DMS153 treated with DMSO at 0.1 percent for 48 hours (cell line): ENCODE data around the gene SREBF2.

Source experiments
- DNase-seq: peaks from one replicate; lab custom pipeline; 2025; ENCODE audit not compliant: unreplicated experiment; lab: John Stamatoyannopoulos, UW

The SREBF2 gene

GRCh38 chr22:41917903-41918791, 85.2 kb downstream of the SREBF2 start:
- peak; percentile 21 for DNase-seq

- DNase-seq: no peak
Observed at GRCh38 chr22:41919357-41920224, 86.7 kb downstream of the SREBF2 start.

- no peak for DNase-seq
Observed at GRCh38 chr22:41920271-41920976, 87.5 kb downstream of the SREBF2 start.

GRCh38 chr22:41922328-41922727, 89.4 kb downstream of the SREBF2 start:
- no peak for DNase-seq

- DNase-seq: no peak
Observed at GRCh38 chr22:41922940-41923594, 90.2 kb downstream of the SREBF2 start.

- no peak for DNase-seq
Observed at GRCh38 chr22:41923595-41924276, 90.8 kb downstream of the SREBF2 start.

GRCh38 chr22:41925783-41926460, 93.0 kb downstream of the SREBF2 start:
- no peak for DNase-seq

- no peak for DNase-seq
Observed at GRCh38 chr22:41927813-41928212, 94.9 kb downstream of the SREBF2 start.

GRCh38 chr22:41928593-41929417, 95.9 kb downstream of the SREBF2 start:
- DNase-seq: no peak

GRCh38 chr22:41929418-41929810, 96.5 kb downstream of the SREBF2 start:
- DNase-seq: no peak

GRCh38 chr22:41931701-41932269, 98.9 kb downstream of the SREBF2 start:
- DNase-seq: no peak

GRCh38 chr22:41932353-41932752, 99.4 kb downstream of the SREBF2 start:
- DNase-seq: no peak

- no peak for DNase-seq
Observed at GRCh38 chr22:41933411-41934177, 100.7 kb downstream of the SREBF2 start.

GRCh38 chr22:41934284-41935014, 101.5 kb downstream of the SREBF2 start:
- DNase-seq: no peak

- no peak for DNase-seq
Observed at GRCh38 chr22:41935015-41935351, 102.1 kb downstream of the SREBF2 start.

- no peak for DNase-seq
Observed at GRCh38 chr22:41935509-41935908, 102.6 kb downstream of the SREBF2 start.

- no peak for DNase-seq
Observed at GRCh38 chr22:41936894-41937169, 103.9 kb downstream of the SREBF2 start.
